Endodermal cell (in vitro differentiated cells): ENCODE data around the gene MAPK9. TPM values are rescaled to one million over a fixed set of nuclear protein-coding genes. Genes with fewer than 3 reads are reported as not detected.

Source experiments
- DNase-seq: peaks from one replicate; pipeline ENCODE4 v3.0.0-alpha.2; 2017
- H3K27ac ChIP-seq: 2 replicates; pipeline ENCODE4 v1.5.1; 2013; ENCODE audit warnings: mild to moderate bottlenecking, low read depth, low read length, moderate library complexity
- H3K27me3 ChIP-seq: 2 replicates; pipeline ENCODE4 v1.6.1; 2013; ENCODE audit warnings: mild to moderate bottlenecking, low read length, moderate library complexity; ENCODE audit not compliant: insufficient read depth, control insufficient read depth, poor library complexity, severe bottlenecking
- H3K36me3 ChIP-seq: 2 replicates; pipeline ENCODE4 v1.7.0; 2013; ENCODE audit warnings: mild to moderate bottlenecking, low read length, moderate library complexity; ENCODE audit not compliant: control insufficient read depth, insufficient read depth
- H3K4me1 ChIP-seq: one replicate; pipeline ENCODE4 v1.7.0; 2013; ENCODE audit warnings: low read length; ENCODE audit not compliant: control insufficient read depth, insufficient read depth
- H3K4me3 ChIP-seq: 2 replicates; pipeline ENCODE4 v1.5.1; 2013; ENCODE audit warnings: mild to moderate bottlenecking, low read length, moderate library complexity
- H3K9ac ChIP-seq: 2 replicates; pipeline ENCODE4 v1.6.1; 2013; ENCODE audit warnings: mild to moderate bottlenecking, low read length, moderate library complexity; ENCODE audit not compliant: poor library complexity, severe bottlenecking; ENCODE audit errors: extremely low read depth
- H3K9me3 ChIP-seq: 2 replicates; pipeline ENCODE4 v1.6.1; 2013; ENCODE audit warnings: mild to moderate bottlenecking, low read length, moderate library complexity; ENCODE audit not compliant: control insufficient read depth
- H3K27ac Mint-ChIP-seq: 2 replicates; pipeline ENCODE4 v1.8.0; 2020; ENCODE audit warnings: mixed read lengths
- H3K27me3 Mint-ChIP-seq: 2 replicates; pipeline ENCODE4 v1.8.0; 2021; ENCODE audit warnings: mild to moderate bottlenecking, mixed read lengths; ENCODE audit not compliant: insufficient read depth
- H3K36me3 Mint-ChIP-seq: 2 replicates; pipeline ENCODE4 v1.8.0; 2020; ENCODE audit warnings: low read depth, mixed read lengths
- H3K4me1 Mint-ChIP-seq: 2 replicates; pipeline ENCODE4 v1.8.0; 2020; ENCODE audit warnings: mixed read lengths
- H3K4me3 Mint-ChIP-seq: 2 replicates; pipeline ENCODE4 v1.8.0; 2020; ENCODE audit warnings: mild to moderate bottlenecking, moderate library complexity, mixed read lengths
- H3K9me3 Mint-ChIP-seq: 2 replicates; pipeline ENCODE4 v1.8.0; 2020; ENCODE audit warnings: mild to moderate bottlenecking, mixed read lengths
- CTCF ChIP-seq: fragments of 200-600 bp; sonication (generic); conservative IDR thresholded peaks from 2 replicates; pipeline ENCODE4 v1.5.0; 2021; ENCODE audit warnings: antibody characterized with exemption, mild to moderate bottlenecking
- WGBS, 2 experiments: methylation state at CpG; one replicate each; pipeline versions ENCODE4 v1.1.5 to v1.1.7; 2013; ENCODE audit warnings: missing lambda C conversion rate in 2 of 2, mixed read lengths in 1 of 2; ENCODE audit not compliant: insufficient coverage in 1 of 2, insufficient read length in 1 of 2; 5-methylcytosine and 5-hydroxymethylcytosine counted together
- total RNA-seq, 2 donors: library from RNA; stranded (reverse); fragmentation: NEBNext Ultra II Directional in 1 of 2; extraction: Animal tissue kit (Norgen Biotek cat#: 25700) in 1 of 2; gene quantifications; 2 replicates in 1 of 2; 3 replicates in 1 of 2; pipeline ENCODE4 v1.2.1, GENCODE V29; 2021

Gene MAPK9
- total RNA-seq, 2 donors from 2014 or later: 45.6 to 51.8 TPM

GRCh38 chr5:180216646-180217171 is 75.2 kb downstream of the MAPK9 start:
- no peak for TF ChIP-seq CTCF
- no peaks in the 10 kb centered on the region for H3K36me3 Mint-ChIP-seq
- no peaks in the 10 kb centered on the region for H3K27me3 ChIP-seq
- H3K4me1 ChIP-seq: no peaks in the 10 kb centered on the region
- H3K27me3 Mint-ChIP-seq: peaks cover 7% of the 10 kb centered on the region
- no peaks in the 10 kb centered on the region for H3K36me3 ChIP-seq
- no peaks in the 10 kb centered on the region for H3K4me1 Mint-ChIP-seq
- no peak overlapping the region for H3K27ac ChIP-seq
- no peak overlapping the region for H3K27ac Mint-ChIP-seq
- no peak overlapping the region for H3K9ac ChIP-seq
- no peak overlapping the region for H3K4me3 ChIP-seq
- 94 to 97% methylated on average over 11 to 15 of the region's 15 CpGs for WGBS, 2 experiments
- H3K9me3 Mint-ChIP-seq: peaks cover 35% of the 10 kb centered on the region
- DNase-seq: no peak
- H3K9me3 ChIP-seq: peaks cover 28% of the 10 kb centered on the region
- no peak overlapping the region for H3K4me3 Mint-ChIP-seq

- Mint-ChIP-seq H3K4me3 (no peak overlapping the region), H3K36me3 (no peaks in the 10 kb centered on the region), H3K4me1 (no peaks in the 10 kb centered on the region), H3K27me3 (peaks cover 10% of the 10 kb centered on the region), H3K9me3 (peaks cover 30% of the 10 kb centered on the region), H3K27ac (no peak overlapping the region)
- H3K27me3 ChIP-seq: no peaks in the 10 kb centered on the region
- no peaks in the 10 kb centered on the region for H3K4me1 ChIP-seq
- 92% methylated on average over 28 to 34 of the region's 34 CpGs for WGBS, 2 experiments
- TF ChIP-seq CTCF: no peak
- no peaks in the 10 kb centered on the region for H3K36me3 ChIP-seq
- no peak overlapping the region for H3K27ac ChIP-seq
- H3K4me3 ChIP-seq: no peak overlapping the region
- no peak overlapping the region for H3K9ac ChIP-seq
- H3K9me3 ChIP-seq: peaks cover 25% of the 10 kb centered on the region
- DNase-seq: no peak
Measured at GRCh38 chr5:180215783-180216630, 75.9 kb downstream of the MAPK9 start.

DNA sequence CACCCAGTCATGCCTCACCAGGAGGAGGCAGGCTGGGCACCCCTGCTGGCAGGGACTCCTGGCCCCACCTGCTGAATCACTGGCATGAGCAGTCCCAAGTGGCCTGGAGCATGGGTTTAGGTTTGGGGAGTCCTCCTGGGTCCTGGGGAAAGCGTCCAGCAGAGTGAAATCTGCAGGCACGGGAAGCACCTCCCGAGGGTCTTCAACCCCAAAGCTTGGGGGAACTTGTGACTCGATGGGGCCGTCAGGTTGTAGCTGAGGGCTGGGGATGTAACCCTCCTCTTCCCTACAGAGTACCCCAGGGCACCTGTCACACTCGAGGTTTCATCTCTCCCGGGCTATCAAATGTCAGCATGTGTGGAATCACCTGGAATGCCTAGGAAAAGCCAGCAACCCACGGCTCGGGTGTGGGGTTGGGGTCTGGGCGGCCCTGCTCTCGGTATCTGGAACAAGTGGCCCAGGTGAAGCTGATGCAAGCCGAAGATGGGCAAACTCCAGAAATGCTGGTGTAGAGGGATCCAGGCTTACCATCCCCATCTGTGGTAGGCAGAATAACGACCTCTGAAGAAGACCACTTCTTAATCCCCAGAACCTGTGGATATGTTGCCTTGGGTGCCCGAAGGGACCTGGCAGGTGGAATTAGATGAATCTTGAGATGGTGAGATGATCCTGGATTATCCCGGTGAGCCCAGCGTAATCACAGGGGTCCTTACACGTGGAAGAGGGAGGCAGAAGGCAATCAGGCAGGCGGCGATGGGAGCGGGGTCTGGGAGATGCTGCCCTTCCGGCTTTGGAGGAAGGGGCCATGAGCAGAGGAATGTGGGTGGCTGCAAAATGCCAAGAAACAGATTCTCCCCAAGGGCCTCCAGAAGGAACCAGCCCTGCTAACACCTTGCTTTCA is 76.8 kb downstream of the MAPK9 start:
- Histone ChIP-seq H3K27me3 (no peaks in the 10 kb centered on the region), H3K9ac (no peak overlapping the region), H3K4me1 (no peaks in the 10 kb centered on the region), H3K4me3 (no peak overlapping the region), H3K27ac (no peak overlapping the region), H3K9me3 (peaks cover 17% of the 10 kb centered on the region), H3K36me3 (no peaks in the 10 kb centered on the region)
- peaks cover 26% of the 10 kb centered on the region for H3K9me3 Mint-ChIP-seq
- H3K27me3 Mint-ChIP-seq: peaks cover 18% of the 10 kb centered on the region
- H3K36me3 Mint-ChIP-seq: no peaks in the 10 kb centered on the region
- TF ChIP-seq CTCF: no peak
- H3K4me3 Mint-ChIP-seq: no peak overlapping the region
- no peak for DNase-seq
- H3K27ac Mint-ChIP-seq: no peak overlapping the region
- no peaks in the 10 kb centered on the region for H3K4me1 Mint-ChIP-seq
- WGBS, 2 experiments: 92 to 93% methylated on average over 13 to 21 of the region's 21 CpGs
